Erythroblast (primary cell): ENCODE measurements around the gene TRIOBP.
A peak's percentile ranks its signal among the peaks of the same experiment; 100 is the strongest.

Experiments
- DNase-seq, 2 experiments: peaks; one replicate each; lab custom pipeline; 2025; lab: John Stamatoyannopoulos, UW
- GATA1 ChIP-seq: IDR thresholded peaks from 2 replicates; pipeline ENCODE4 v1.6.1; 2011; ENCODE audit warnings: low read depth, mild to moderate bottlenecking, control low read depth, low read length, moderate library complexity
- POLR2A ChIP-seq: IDR thresholded peaks from 2 replicates; pipeline ENCODE4 v1.6.1; 2011; ENCODE audit warnings: mild to moderate bottlenecking, low read length

TRIOBP gene

DNA sequence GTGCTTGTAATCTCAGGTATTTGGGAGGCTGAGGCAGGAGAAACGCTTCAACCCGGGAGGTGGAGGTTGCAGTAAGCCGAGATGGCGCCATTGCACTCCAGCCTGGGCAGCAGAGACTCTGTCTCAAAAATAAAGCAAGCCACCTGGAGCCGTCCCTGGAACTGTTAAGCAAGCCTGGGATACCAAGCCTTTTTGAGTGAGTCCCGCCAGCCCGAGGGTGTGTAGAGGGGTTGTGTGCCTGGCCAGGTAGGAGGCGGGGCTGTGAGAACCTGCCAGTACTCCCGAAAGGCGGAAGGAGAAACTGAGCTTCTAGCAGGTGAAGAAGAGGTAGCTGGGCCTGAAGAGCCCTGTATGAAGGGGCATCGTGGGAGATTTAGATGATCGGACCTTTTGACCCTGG is 52.4 kb downstream of the TRIOBP start:
- no peak for TF ChIP-seq POLR2A
- TF ChIP-seq GATA1, result no peak
- no peak for DNase-seq

DNA sequence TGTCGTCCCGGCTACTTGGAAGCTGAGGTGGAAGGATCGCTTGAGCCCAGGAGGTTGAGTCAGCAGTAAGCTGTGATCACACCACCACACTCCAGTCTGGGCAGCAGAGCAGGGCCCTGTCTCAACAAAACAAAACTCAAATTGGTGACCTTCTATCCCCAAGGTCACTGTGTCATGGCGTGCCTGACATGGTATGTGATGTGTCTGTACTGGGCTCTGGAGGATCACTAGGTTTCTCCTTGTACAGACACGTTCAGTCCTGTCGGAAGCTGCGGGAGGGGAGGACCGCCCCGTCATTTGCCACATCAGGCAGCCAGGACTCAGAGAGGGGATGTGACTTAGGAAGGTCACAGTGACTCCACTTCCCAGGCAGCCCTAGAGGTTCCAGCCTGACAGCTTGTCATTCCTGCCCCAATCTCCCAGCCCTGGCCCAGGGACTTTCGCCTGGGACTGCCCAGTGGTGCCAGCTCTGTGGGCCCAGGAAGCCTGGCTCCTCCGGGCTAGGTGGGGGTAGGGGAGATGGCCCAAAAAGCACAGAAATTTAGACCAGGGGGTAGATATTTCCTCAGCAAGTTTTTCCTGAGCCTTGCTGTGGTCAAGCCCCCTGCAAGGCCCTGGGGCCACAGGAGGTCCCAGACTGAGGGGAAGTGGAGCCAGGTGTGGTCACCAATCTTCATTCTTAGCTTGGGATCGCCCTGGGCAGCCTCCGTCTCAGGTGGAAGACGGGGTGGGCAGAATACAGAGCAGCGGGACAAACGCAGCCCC is 53.2 kb downstream of the TRIOBP start:
- DNase-seq, result no peak
- TF ChIP-seq GATA1, result no peak
- no peak for TF ChIP-seq POLR2A

DNA sequence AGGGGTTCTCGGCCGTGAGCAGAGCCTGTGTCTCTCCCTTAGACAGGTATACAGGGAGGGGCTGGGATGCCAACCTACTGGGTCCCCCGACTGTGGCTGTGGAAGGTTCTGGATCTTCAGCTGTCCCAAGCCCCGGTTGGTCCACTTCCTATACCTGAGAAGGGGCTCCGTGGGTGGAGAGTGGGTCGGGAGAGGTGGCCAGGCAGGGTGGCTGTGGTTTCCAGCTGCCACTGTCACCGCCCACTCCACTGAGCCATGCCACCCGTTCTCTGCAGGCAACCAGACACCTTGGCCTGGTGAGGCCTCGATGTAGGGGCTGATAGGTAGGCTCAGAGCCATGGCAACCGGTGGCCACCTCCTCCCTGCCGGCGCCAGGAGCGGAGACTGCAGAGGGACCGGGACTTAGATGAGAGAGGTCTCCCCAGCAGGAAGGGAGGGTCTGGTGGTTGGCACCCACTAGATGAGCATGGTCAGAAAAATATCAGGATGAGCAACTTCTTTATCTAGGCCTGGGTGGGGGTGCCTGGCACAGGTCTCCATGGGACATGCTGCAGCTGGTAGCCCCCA is 53.8 kb downstream of the TRIOBP start:
- DNase-seq, result no peak
- no peak for TF ChIP-seq GATA1
- TF ChIP-seq POLR2A, result no peak

DNA sequence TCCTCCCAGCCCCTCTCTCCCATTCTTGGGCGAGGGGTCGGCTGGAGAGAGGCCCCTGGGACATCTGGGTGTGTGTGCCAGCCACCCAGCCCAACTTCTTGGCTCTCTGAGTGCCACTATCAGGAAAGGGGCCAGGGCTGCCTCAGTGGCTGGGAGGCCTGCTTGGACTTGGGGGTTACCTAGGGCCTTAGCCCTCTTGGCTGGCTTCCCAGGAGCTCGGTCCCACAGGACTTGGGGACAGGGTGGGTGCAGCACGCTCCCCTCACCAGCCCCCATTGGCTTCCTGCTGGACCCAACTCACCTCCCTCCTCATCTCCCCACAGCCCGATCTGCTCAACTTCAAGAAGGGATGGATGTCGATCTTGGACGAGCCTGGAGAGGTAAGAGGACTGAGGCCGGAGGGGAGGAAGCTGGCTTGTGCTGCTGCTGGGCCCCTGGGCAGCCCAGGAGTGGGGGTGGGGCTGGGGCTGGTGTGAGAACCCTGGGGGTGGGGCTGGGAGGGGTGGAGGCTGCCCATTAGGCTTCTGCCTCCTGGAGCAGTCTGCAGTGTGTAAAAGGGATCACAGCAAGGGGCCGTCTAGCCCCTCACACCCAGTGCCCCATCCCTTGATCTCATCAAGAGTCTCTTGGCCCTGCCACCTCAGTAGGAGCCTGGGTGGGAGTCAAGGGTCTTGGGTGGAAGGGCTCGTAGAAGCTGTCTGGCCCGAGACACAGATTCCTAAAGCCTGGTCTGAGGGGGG is 54.8 kb downstream of the TRIOBP start:
- TF ChIP-seq POLR2A (no peak), GATA1 (no peak)
- DNase-seq, result no peak

DNA sequence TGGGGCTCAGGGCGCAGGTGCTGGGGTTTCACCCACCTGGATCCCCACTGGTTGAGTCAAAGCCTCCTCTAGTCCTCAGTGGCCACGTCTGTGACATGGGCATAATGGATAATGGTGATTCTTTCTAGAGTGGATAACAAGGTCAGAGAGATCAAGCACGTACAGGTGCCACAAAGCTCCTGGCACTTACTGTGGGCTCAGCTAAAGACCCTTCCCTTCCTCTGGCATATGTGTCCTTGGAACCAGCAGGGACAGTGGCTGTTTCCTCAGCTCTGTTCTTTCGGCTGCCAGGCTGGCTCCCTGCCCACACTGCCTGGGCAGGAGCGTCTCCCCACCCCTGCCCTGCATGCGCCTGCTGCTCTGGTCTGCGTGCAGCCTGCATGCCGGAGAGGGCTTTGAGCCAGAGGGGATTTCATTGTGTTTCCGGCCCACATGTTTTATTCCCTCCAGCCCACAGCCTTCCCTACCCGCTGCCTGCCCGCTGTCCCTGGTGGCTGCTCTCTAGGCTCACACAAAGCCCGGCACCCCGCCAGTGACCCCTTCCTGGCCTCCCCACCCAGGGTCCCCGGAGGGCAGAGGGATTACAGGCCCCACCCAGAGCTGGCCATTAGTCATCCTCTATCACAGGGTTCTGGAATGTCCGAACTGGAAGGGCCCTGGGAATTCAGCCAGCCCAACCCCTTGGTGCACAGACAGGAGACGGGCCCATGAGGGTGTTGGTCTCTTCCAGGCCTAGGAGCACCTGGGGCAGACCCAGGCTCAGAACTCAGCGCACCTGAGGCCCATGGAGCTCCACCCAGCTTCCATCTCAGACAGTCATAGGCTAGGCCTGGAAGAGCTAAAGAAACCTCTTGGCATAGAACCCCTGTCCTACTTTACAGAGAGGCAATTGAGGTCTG is 55.6 kb downstream of the TRIOBP start:
- DNase-seq, result no peak
- TF ChIP-seq POLR2A (no peak), GATA1 (no peak)

DNA sequence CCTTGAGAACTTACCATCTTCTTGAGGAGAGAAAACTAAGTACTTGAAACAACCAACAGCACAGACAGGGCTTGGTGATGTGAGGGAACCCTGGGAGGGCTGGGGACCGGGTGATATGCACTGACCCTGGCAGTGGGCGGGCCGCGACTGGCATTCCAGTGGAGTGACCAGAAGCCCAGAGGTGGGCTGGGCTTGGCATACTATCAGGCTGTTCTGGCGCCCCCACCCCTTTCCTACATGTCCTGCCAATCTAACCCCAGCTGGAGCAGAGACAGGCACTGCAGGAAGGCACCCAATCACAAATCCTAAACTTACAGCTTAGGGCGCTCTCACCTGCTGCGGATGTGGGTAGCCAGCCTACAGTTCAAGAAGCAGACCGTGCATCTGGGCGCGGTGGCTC is 56.9 kb downstream of the TRIOBP start:
- DNase-seq, result no peak
- no peak for TF ChIP-seq POLR2A
- no peak for TF ChIP-seq GATA1

DNA sequence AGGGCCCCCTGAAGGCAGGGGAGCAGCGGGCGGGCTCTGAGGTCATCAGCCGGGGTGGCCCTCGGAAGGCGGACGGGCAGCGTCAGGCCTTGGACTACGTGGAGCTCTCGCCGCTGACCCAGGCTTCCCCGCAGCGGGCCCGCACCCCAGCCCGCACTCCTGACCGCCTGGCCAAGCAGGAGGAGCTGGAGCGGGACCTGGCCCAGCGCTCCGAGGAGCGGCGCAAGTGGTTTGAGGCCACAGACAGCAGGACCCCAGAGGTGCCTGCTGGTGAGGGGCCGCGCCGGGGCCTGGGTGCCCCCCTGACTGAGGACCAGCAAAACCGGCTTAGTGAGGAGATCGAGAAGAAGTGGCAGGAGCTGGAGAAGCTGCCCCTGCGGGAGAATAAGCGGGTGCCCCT is 60.8 kb downstream of the TRIOBP start:
- no peak for DNase-seq

DNA sequence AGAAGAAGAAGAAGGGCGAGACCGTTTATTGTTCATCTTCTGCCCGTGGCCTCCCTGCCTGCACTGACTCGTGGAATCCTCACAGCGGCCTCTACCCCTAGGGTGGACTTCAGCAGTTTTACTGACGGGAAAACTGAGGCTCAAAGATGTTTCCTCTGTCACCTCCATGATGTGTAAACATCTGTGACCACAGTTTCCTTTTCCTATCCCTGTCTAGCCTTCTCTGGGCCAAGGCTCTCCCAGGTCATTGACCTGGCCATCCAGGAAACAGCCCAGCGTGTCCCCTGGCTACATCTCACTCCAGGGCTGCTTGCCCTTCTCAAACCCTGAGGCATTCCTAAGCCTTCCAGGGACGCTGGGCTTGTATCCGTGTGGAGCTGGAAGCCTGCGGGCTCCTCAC is 61.8 kb downstream of the TRIOBP start:
- TF ChIP-seq GATA1 (no peak), POLR2A (no peak)
- DNase-seq, result no peak

More for the DNA sequence above, 60.8 kb downstream of the TRIOBP start:
- no peak for TF ChIP-seq POLR2A
- TF ChIP-seq GATA1, result no peak

DNA sequence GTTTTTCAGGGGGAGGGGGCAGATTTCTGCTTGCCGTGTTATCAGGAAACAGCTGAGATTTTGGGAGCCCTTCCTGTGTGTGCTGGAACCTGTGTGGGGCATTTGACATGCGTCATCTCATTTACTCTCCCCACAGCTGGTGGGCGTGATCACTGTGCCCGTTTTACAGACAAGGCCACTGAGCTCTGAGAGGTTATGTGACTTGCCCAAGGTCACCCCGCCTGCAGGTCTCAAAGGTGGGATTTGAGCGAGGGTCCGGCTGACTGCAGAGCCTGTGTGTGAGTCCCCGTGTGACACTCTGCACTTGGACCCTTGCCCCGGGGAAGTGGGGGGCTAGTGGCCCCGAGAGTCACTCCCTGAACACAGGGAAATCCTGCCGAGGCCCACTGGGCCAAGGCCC is 62.4 kb downstream of the TRIOBP start:
- TF ChIP-seq GATA1, result no peak
- no peak for TF ChIP-seq POLR2A

DNA sequence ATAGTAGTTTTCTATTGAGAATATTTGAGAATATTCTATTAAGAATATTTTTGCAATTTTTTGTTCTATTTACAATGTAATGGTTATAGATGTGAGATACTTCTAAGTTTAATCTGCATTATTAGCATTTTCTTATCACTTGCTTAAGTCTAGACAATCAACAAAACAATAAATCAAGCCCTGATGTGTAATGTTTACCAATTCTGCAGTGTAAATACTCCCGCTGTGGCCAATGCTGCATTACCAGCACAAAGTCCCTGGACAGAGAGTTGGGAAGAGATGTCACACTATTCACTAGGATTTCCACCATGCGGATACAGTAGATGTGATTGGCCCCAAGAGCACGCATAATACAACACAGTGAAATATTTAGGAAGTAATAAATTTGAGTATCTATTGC is 63.3 kb downstream of the TRIOBP start:
- no peak for DNase-seq
- TF ChIP-seq GATA1, result no peak
- TF ChIP-seq POLR2A, result no peak

More for the DNA sequence above, 62.4 kb downstream of the TRIOBP start:
- no peak for DNase-seq

DNA sequence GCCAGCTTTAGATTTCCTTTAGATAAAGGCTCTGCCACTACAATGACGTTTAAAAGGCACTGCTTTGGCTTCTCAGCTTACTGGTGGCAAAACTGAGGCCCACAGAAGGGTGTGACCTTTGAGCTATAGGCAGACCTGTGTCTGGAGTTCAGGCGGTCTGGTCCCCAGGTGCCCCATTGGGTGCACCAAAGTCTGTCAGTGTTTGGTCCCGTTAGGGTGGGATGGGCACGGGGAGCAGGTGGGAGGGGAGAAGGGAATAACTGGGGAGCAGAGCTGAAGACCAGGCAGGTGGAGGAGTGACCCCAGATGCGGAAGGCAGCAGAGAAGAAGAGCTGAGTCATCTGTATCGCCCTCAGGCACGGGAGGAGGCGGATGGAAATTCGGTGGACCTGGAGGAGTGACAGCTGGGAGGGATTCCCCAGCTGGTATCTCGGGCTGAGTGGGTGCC is 65.6 kb downstream of the TRIOBP start:
- DNase-seq, result peak in 1 of 2 experiments; percentile 32
- TF ChIP-seq GATA1 (no peak), POLR2A (no peak)

DNA sequence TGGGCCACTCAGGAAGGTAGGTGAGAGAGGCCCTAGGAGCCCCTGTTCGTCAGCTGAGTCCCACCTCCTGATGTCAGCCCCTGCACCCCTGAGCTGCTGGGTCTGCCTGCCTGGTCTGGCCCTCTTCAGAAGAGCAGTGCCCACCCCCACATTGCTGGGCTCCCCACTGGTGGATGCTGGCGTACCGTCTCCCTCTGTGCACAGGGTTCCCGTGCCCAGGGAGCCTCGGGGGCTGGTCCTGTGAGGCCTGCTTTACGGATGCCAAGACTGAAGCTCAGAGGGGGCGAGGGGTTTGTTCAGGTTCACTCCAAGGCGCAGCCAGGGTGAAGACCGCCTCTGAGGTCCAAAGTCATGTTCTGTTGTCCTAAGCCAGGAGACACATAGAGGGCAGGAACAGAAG is 66.2 kb downstream of the TRIOBP start:
- TF ChIP-seq POLR2A (no peak), GATA1 (no peak)
- no peak for DNase-seq

DNA sequence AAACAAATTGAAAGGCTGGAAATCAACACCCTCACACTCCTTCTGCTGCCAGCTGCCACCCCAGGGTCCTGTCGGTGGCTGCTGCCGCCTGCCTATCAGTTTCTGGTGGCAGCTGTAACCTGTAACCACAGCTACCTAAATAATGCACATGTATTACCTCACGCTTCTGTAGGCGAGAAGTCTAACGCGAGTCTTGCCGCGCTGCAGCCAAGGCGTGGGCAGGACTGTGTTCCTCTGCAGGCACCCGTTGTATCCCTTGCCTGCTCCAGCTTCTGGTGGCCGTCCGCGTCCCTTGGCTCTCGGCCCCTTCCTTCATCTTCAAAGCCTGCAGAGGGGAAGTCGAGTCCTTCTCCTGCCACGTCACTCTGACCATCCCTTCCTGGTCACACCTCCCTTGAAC is 66.8 kb downstream of the TRIOBP start:
- TF ChIP-seq GATA1 (no peak), POLR2A (no peak)
- no peak for DNase-seq

DNA sequence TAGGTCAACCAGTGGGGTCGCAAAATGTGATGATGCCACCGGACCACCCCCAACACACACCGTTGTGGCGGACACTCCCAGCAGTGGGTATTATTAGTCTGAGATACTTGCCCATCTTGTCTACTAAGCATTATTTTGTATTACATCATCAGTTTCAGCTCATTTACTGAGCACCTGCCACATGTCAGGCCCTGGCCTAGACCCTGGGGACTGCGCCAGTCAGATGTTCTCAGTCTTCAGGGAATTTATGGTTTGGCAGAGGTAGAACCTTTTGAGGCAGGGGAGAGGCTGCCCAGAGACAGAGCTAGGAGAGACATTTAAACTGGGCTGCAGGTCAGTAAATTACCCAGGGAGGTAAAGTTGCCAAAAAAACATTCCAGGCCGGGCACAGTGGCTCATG is 67.8 kb downstream of the TRIOBP start:
- no peak for DNase-seq
- TF ChIP-seq GATA1 (no peak), POLR2A (no peak)
